ENCODE measurements around the gene FCRL6. TPM values are rescaled to one million over a fixed set of nuclear protein-coding genes. Genes with fewer than 3 reads are reported as not detected.

FCRL6 gene
- total and polyA plus RNA-seq, 2 of the 13 experiments (the other 11 are each of a cell fraction or from before 2014, with no cell fraction given) = not detected

DNA sequence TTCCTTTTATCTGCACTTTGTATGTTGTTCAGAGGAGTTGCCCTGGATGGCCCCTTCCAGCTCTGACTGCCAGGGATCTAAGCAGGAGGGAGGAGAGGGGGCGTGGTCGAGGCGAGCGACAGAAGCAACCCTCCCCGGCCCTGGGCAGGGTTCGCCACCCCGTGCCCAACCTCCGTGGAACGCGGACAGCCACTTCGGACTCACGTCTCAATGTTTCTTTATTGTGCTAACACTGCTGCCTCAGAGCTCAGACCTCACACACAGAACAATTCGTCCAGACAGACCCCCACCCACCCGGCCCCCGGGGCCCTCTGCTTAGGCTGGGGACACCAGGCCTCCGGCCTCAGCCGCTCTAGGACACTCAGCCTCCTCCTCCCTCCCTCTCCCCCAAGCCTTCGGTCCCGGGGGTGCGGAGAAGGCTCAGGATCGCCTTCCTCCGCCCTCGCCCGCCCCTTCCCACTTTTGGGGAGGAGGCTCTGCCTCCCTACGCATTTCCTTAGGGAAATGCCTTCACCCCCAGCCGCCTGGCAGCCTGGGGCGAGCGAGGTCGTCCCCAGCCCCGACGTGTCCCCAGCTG lies 52.0 kb downstream of the FCRL6 start (continued):
- TF ChIP-seq, protein P1, sequence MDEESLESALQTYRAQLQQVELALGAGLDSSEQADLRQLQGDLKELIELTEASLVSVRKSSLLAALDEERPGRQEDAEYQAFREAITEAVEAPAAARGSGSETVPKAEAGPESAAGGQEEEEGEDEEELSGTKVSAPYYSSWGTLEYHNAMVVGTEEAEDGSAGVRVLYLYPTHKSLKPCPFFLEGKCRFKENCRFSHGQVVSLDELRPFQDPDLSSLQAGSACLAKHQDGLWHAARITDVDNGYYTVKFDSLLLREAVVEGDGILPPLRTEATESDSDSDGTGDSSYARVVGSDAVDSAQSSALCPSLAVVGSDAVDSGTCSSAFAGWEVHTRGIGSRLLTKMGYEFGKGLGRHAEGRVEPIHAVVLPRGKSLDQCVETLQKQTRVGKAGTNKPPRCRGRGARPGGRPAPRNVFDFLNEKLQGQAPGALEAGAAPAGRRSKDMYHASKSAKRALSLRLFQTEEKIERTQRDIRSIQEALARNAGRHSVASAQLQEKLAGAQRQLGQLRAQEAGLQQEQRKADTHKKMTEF (CRISPR knock-in tag; IDR thresholded peaks at IDR 0.05) = no peak

DNA sequence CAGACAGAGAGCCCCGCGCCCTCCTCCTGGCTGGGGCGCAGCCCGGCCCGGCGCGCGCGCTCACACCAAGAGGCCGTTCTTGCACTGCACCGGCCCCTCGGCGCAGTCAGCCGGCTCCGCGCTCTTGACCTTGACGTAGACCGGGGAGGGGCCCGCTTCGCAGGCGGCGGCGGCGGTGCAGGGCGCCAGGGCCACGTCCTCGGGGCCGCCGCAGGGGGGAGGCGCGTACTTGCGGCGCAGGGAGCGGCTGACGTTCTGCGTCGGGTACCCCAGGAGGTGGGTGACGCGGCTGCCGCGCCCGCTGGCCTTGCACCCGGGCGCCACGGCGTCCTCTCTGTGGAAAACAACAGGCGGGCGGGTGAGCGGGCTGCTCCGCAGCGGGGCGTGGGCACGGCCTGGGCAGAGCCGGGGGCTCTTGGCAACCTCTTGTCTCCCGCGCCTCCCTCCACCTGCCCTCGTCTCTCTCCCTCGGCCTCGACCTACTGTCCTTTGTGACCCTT lies 52.6 kb downstream of the FCRL6 start:
- ChIA-PET POLR2A (no interaction called here), CTCF (ENCODE audit: low intra/inter-chr PET ratio, low total read pairs) (no interaction called here)
- no TSS peak for BruUV-seq (replicated peaks)
- intact Hi-C loops (cut with micrococcal nuclease; ENCODE audit: unreplicated experiment) = no loop called here
- H3K4me1 ChIP-seq (ENCODE audit: insufficient read depth, low read length) = no peaks in the 10 kb centered on the region
- H3K4me3 ChIP-seq (replicated peaks in 1 of 3; ENCODE audit: insufficient read depth in 1 of 3, low read depth in 2 of 3, low read length in 3 of 3) = peak overlapping the region in 1 of 3 experiments; percentile 33; a peak in 2 of 6 replicates
- FAIRE-seq = no peak
- no peaks in the 10 kb centered on the region for H3K36me3 ChIP-seq (replicated peaks in 1 of 2; ENCODE audit: control insufficient read depth in 1 of 2, insufficient read depth in 2 of 2, low read length in 2 of 2)
- H2AFZ ChIP-seq (ENCODE audit: low read length) = no peak overlapping the region
- peaks cover 4 to 27% of the 10 kb centered on the region in 2 experiments; a peak in 4 of 5 replicates for H3K27me3 ChIP-seq (ENCODE audit: control insufficient read depth in 1 of 2, insufficient read depth in 2 of 2, low read length in 2 of 2)
- 0% methylated on average over 4 of the region's 59 CpGs for WGBS (ENCODE audit: low lambda C conversion rate)
- no peaks in the 10 kb centered on the region for H3K9me3 ChIP-seq (ENCODE audit: low read length)
- H3K27ac ChIP-seq (ENCODE audit: extremely low read length, insufficient read depth, low read length) = no peak overlapping the region
- peak; percentile 7 for DNase-seq (ENCODE audit: low spot score)
- in situ Hi-C loops (cut with HindIII; ENCODE audit: extremely low pct_ligation_motif_present, low pct_unique_long_range_greater_than_20kb) = no loop called here
- H3K9ac ChIP-seq (ENCODE audit: insufficient read depth, low read depth, low read length) = no peak overlapping the region
- H3K79me2 ChIP-seq (ENCODE audit: insufficient read depth, low read length) = no peaks in the 10 kb centered on the region
- ATAC-seq = peak; percentile 86
- peak overlapping the region; percentile 42 for H3K4me2 ChIP-seq (ENCODE audit: low read depth, low read length)
- no peaks in the 10 kb centered on the region for H4K20me1 ChIP-seq (ENCODE audit: insufficient read depth, low read length)
- TF ChIP-seq ELF3 (CRISPR knock-in tag; IDR thresholded peaks at IDR 0.05) (no peak), SKI (IDR thresholded peaks at IDR 0.05; ENCODE audit: partially characterized antibody) (peak; percentile 54), ZNF615 (CRISPR knock-in tag; IDR thresholded peaks at IDR 0.05; ENCODE audit: borderline replicate concordance) (no peak), ZNF777 (CRISPR knock-in tag; IDR thresholded peaks at IDR 0.05) (peak; percentile 64; the same call in 1 of the 2 replicates), ZKSCAN8 (CRISPR knock-in tag; IDR thresholded peaks at IDR 0.05; ENCODE audit: borderline replicate concordance) (no peak), RARA (CRISPR knock-in tag; IDR thresholded peaks at IDR 0.05) (peak; percentile 49; the same call in 1 of the 2 replicates)
- TF ChIP-seq, protein P2, sequence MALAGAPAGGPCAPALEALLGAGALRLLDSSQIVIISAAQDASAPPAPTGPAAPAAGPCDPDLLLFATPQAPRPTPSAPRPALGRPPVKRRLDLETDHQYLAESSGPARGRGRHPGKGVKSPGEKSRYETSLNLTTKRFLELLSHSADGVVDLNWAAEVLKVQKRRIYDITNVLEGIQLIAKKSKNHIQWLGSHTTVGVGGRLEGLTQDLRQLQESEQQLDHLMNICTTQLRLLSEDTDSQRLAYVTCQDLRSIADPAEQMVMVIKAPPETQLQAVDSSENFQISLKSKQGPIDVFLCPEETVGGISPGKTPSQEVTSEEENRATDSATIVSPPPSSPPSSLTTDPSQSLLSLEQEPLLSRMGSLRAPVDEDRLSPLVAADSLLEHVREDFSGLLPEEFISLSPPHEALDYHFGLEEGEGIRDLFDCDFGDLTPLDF (CRISPR knock-in tag; IDR thresholded peaks at IDR 0.05) = no peak
- TF ChIP-seq, protein P3, sequence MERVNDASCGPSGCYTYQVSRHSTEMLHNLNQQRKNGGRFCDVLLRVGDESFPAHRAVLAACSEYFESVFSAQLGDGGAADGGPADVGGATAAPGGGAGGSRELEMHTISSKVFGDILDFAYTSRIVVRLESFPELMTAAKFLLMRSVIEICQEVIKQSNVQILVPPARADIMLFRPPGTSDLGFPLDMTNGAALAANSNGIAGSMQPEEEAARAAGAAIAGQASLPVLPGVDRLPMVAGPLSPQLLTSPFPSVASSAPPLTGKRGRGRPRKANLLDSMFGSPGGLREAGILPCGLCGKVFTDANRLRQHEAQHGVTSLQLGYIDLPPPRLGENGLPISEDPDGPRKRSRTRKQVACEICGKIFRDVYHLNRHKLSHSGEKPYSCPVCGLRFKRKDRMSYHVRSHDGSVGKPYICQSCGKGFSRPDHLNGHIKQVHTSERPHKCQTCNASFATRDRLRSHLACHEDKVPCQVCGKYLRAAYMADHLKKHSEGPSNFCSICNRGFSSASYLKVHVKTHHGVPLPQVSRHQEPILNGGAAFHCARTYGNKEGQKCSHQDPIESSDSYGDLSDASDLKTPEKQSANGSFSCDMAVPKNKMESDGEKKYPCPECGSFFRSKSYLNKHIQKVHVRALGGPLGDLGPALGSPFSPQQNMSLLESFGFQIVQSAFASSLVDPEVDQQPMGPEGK (CRISPR knock-in tag; IDR thresholded peaks at IDR 0.05) = peak; percentile 29; the same call in 1 of the 2 replicates
- TF ChIP-seq, protein P4, sequence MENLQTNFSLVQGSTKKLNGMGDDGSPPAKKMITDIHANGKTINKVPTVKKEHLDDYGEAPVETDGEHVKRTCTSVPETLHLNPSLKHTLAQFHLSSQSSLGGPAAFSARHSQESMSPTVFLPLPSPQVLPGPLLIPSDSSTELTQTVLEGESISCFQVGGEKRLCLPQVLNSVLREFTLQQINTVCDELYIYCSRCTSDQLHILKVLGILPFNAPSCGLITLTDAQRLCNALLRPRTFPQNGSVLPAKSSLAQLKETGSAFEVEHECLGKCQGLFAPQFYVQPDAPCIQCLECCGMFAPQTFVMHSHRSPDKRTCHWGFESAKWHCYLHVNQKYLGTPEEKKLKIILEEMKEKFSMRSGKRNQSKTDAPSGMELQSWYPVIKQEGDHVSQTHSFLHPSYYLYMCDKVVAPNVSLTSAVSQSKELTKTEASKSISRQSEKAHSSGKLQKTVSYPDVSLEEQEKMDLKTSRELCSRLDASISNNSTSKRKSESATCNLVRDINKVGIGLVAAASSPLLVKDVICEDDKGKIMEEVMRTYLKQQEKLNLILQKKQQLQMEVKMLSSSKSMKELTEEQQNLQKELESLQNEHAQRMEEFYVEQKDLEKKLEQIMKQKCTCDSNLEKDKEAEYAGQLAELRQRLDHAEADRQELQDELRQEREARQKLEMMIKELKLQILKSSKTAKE (CRISPR knock-in tag; IDR thresholded peaks at IDR 0.05; ENCODE audit: borderline replicate concordance) = peak; percentile 65; the same call in 1 of the 2 replicates
- TF ChIP-seq, protein P5, sequence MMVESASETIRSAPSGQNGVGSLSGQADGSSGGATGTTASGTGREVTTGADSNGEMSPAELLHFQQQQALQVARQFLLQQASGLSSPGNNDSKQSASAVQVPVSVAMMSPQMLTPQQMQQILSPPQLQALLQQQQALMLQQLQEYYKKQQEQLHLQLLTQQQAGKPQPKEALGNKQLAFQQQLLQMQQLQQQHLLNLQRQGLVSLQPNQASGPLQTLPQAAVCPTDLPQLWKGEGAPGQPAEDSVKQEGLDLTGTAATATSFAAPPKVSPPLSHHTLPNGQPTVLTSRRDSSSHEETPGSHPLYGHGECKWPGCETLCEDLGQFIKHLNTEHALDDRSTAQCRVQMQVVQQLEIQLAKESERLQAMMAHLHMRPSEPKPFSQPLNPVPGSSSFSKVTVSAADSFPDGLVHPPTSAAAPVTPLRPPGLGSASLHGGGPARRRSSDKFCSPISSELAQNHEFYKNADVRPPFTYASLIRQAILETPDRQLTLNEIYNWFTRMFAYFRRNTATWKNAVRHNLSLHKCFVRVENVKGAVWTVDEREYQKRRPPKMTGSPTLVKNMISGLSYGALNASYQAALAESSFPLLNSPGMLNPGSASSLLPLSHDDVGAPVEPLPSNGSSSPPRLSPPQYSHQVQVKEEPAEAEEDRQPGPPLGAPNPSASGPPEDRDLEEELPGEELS (CRISPR knock-in tag; IDR thresholded peaks at IDR 0.05) = no peak

All from HepG2 (cell line).